ENCODE measurements around the gene IQSEC1.

The IQSEC1 gene

GRCh38 chr3:13111873-13112520 lies 38.8 kb upstream of the IQSEC1 start:
- TF ChIP-seq TAF1 (IDR thresholded peaks at IDR 0.05; ENCODE audit: low read depth) (no peak), MAX (IDR thresholded peaks at IDR 0.05) (peak; percentile 51; the same call in 1 of the 2 replicates)

DNA sequence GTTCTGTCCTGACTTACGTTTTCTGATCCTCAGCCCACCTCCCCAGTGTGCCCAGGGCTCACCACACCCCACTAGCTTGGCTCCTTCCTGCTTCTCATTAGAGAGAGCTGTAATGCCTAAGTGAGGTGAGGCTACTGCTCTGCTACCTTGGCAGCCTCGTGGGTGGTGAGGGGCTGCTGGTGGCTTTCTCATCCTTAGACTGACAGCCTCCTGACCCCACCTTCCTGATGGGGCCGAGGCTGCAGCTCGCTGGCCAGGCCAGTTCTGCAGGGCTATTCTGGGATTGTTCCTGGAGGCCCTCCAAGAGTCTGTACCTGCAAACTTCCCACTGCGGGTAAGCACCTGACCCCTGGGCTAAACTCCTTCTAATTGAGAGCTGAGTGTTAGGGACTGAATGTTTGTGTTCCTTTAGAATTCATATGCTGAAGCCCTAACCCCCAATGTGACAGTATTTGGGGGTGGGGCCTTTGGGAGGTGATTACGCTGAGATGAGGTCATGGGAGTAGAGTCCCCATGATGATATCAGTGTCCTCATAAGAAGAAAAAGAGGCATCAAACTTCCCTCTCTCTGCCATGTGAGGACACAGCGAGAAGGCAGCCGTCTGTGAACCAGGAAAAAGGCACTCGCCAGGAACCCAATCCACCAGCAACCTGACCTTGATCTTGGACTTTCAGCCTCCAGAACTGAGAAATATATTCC lies 38.1 kb upstream of the IQSEC1 start:
- peak; percentile 26; the same call in 1 of the 2 replicates for TF ChIP-seq MAX (IDR thresholded peaks at IDR 0.05)
- 0 out of 2 replicates have a peak, but pooled peaks have one; percentile 16 for TF ChIP-seq TCF12 (IDR thresholded peaks at IDR 0.05; ENCODE audit: low read depth)
- TF ChIP-seq NFIC (IDR thresholded peaks at IDR 0.05), result peak; percentile 62
- TF ChIP-seq, protein P1, sequence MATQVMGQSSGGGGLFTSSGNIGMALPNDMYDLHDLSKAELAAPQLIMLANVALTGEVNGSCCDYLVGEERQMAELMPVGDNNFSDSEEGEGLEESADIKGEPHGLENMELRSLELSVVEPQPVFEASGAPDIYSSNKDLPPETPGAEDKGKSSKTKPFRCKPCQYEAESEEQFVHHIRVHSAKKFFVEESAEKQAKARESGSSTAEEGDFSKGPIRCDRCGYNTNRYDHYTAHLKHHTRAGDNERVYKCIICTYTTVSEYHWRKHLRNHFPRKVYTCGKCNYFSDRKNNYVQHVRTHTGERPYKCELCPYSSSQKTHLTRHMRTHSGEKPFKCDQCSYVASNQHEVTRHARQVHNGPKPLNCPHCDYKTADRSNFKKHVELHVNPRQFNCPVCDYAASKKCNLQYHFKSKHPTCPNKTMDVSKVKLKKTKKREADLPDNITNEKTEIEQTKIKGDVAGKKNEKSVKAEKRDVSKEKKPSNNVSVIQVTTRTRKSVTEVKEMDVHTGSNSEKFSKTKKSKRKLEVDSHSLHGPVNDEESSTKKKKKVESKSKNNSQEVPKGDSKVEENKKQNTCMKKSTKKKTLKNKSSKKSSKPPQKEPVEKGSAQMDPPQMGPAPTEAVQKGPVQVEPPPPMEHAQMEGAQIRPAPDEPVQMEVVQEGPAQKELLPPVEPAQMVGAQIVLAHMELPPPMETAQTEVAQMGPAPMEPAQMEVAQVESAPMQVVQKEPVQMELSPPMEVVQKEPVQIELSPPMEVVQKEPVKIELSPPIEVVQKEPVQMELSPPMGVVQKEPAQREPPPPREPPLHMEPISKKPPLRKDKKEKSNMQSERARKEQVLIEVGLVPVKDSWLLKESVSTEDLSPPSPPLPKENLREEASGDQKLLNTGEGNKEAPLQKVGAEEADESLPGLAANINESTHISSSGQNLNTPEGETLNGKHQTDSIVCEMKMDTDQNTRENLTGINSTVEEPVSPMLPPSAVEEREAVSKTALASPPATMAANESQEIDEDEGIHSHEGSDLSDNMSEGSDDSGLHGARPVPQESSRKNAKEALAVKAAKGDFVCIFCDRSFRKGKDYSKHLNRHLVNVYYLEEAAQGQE (IDR thresholded peaks at IDR 0.05; ENCODE audit: low read depth), result no peak

GRCh38 chr3:13110678-13111116 lies 37.5 kb upstream of the IQSEC1 start:
- TF ChIP-seq EP300 (IDR thresholded peaks at IDR 0.05; ENCODE audit: borderline replicate concordance) (0 out of 2 replicates have a peak, but pooled peaks have one; percentile 6), YY1 (IDR thresholded peaks at IDR 0.05; ENCODE audit: low read depth) (no peak), ZBTB7A (IDR thresholded peaks at IDR 0.05; ENCODE audit: low read depth) (no peak), NFIC (IDR thresholded peaks at IDR 0.05) (no peak), TCF12 (IDR thresholded peaks at IDR 0.05; ENCODE audit: low read depth) (no peak), CEBPB (IDR thresholded peaks at IDR 0.05) (no peak), TEAD4 (IDR thresholded peaks at IDR 0.05) (no peak), USF1 (IDR thresholded peaks at IDR 0.05) (no peak)
- TF ChIP-seq, protein P1 (IDR thresholded peaks at IDR 0.05; ENCODE audit: low read depth), result no peak

DNA sequence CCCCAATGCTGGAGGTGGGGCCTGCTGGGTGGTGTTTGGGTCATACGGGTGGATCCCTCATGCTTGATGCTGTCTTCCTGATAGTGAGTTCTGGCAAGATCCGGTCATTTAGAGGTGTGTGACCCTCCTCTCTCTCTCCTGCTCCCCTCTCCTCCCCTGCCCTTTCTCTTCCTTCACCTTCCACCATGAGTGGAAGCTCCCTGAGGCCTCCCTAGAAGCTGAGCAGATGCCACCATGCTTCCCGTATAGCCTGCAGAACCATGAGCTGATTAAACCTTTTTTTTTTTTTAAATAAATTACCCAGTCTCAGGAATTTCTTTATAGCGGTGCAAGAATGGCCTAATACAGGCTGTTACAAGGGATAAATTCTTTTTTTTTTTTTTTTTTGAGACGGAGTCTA lies 36.3 kb upstream of the IQSEC1 start:
- TF ChIP-seq TAF1 (IDR thresholded peaks at IDR 0.05; ENCODE audit: low read depth) (no peak), FOXM1 (IDR thresholded peaks at IDR 0.05; ENCODE audit: borderline replicate concordance, low read depth) (no peak), RAD21 (IDR thresholded peaks at IDR 0.05; ENCODE audit: low read depth) (no peak), TCF12 (IDR thresholded peaks at IDR 0.05; ENCODE audit: low read depth) (no peak), YY1 (IDR thresholded peaks at IDR 0.05; ENCODE audit: low read depth) (no peak), TEAD4 (IDR thresholded peaks at IDR 0.05) (no peak), EGR1 (IDR thresholded peaks at IDR 0.05) (no peak), ZBTB7A (IDR thresholded peaks at IDR 0.05; ENCODE audit: low read depth) (no peak), MAX (IDR thresholded peaks at IDR 0.05) (no peak), NFIC (IDR thresholded peaks at IDR 0.05) (no peak), USF1 (IDR thresholded peaks at IDR 0.05) (no peak), CREB1 (IDR thresholded peaks at IDR 0.05; ENCODE audit: low read depth) (no peak), CEBPB (IDR thresholded peaks at IDR 0.05) (no peak), EP300 (IDR thresholded peaks at IDR 0.05; ENCODE audit: borderline replicate concordance) (no peak)
- TF ChIP-seq, protein P1 (IDR thresholded peaks at IDR 0.05; ENCODE audit: low read depth), result no peak

Data from Ishikawa (cell line).